Keratinocyte (primary cell): Measurements from ENCODE around the gene ATP2B1. TPM values are rescaled to one million over a fixed set of nuclear protein-coding genes. Genes with fewer than 3 reads are reported as not detected.

ENCODE experiments used
- DNase-seq: peaks from one replicate; pipeline ENCODE4 v3.0.0-alpha.2; 2011; ENCODE audit warnings: low read depth, missing footprints, low spot score
- FAIRE-seq: peaks from 2 replicates; lab custom pipeline; 2011; peaks lifted over from hg19 to GRCh38; lab: Jason Lieb, UNC
- H2AFZ ChIP-seq: 2 replicates; pipeline ENCODE4 v1.6.0; 2012; ENCODE audit warnings: low read length, control low read depth, inconsistent platforms; ENCODE audit not compliant: control insufficient read depth
- H3K27ac ChIP-seq: 2 replicates; pipeline ENCODE4 v1.5.1; 2011; ENCODE audit warnings: low read length; ENCODE audit not compliant: control insufficient read depth, insufficient read depth
- H3K27me3 ChIP-seq: 3 replicates; pipeline ENCODE4 v1.6.0; 2011; ENCODE audit warnings: low read length; ENCODE audit not compliant: control insufficient read depth, insufficient read depth; ENCODE audit errors: extremely low read depth
- H3K36me3 ChIP-seq, 2 experiments: 2 replicates in 1 of 2; 3 replicates in 1 of 2; pipeline ENCODE4 v1.5.1; 2011; ENCODE audit warnings: low read length in 2 of 2, mild to moderate bottlenecking in 1 of 2; ENCODE audit not compliant: control insufficient read depth in 2 of 2, insufficient read depth in 2 of 2; ENCODE audit errors: extremely low read depth in 1 of 2
- H3K4me1 ChIP-seq: 3 replicates; pipeline ENCODE4 v1.5.1; 2011; ENCODE audit warnings: low read length; ENCODE audit not compliant: control insufficient read depth, insufficient read depth; ENCODE audit errors: extremely low read depth
- H3K4me2 ChIP-seq: 3 replicates; pipeline ENCODE4 v1.6.0; 2011; ENCODE audit warnings: low read depth, low read length; ENCODE audit not compliant: control insufficient read depth, insufficient read depth; ENCODE audit errors: extremely low read depth
- H3K4me3 ChIP-seq, 3 experiments: fragments of 200-600 bp in 1 of 3; sonication (generic) in 1 of 3; 2 replicates in 2 of 3; 3 replicates in 1 of 3; pipeline ENCODE4 v1.5.1; 2011 to 2016; ENCODE audit warnings: low read length in 3 of 3, mild to moderate bottlenecking in 3 of 3, control low read depth in 2 of 3, inconsistent platforms in 1 of 3, low read depth in 1 of 3, mixed read lengths in 1 of 3, mixed run types in 1 of 3, moderate library complexity in 1 of 3; ENCODE audit not compliant: control insufficient read depth in 2 of 3, insufficient read depth in 2 of 3; ENCODE audit errors: extremely low read depth in 1 of 3
- H3K79me2 ChIP-seq: 2 replicates; pipeline ENCODE4 v1.6.0; 2012; ENCODE audit warnings: low read length; ENCODE audit not compliant: control insufficient read depth, insufficient read depth
- H3K9ac ChIP-seq: 3 replicates; pipeline ENCODE4 v1.6.0; 2011; ENCODE audit warnings: low read length; ENCODE audit not compliant: control insufficient read depth, insufficient read depth; ENCODE audit errors: extremely low read depth
- H3K9me1 ChIP-seq: 3 replicates; pipeline ENCODE4 v1.6.0; 2011; ENCODE audit warnings: low read length; ENCODE audit not compliant: control insufficient read depth, insufficient read depth; ENCODE audit errors: extremely low read depth
- H3K9me3 ChIP-seq: 2 replicates; pipeline ENCODE4 v1.5.1; 2012; ENCODE audit warnings: low read depth, low read length; ENCODE audit not compliant: control insufficient read depth
- H4K20me1 ChIP-seq: 3 replicates; pipeline ENCODE4 v1.6.0; 2011; ENCODE audit warnings: low read length; ENCODE audit not compliant: control insufficient read depth, insufficient read depth; ENCODE audit errors: extremely low read depth
- EZH2 ChIP-seq: IDR thresholded peaks from one replicate; pipeline ENCODE4 v1.6.1; 2012; ENCODE audit warnings: inconsistent platforms, mild to moderate bottlenecking, low read length, moderate library complexity
- dilution Hi-C: fragments of 300-500 bp; cut with MboI; formaldehyde crosslinking; loops from one replicate; pipeline ENCODE4 v1.7.0; 2020; ENCODE audit warnings: low sequenced_read_pairs; ENCODE audit not compliant: extremely low pct_ligation_motif_present
- polyA plus RNA-seq, 5 experiments: library from polyadenylated mRNA; depleted of rRNA in 3 of 5; stranded (reverse) in 3 of 5; stranded (forward) in 1 of 5; unstranded in 1 of 5; fragments of >200 nt; gene quantifications; 1 replicate in 1 of 5; 2 replicates in 3 of 5; 3 replicates in 1 of 5; pipeline versions ENCODE4 v1.2.1 to v1.2.3, GENCODE V29; 2011 to 2012; ENCODE audit warnings: missing spikeins in 2 of 5, low read depth in 1 of 5, low replicate concordance in 1 of 5
- TF ChIP-seq, protein P1 (sequence below), 3 experiments: IDR thresholded peaks in 1 of 3; conservative IDR thresholded peaks in 1 of 3; optimal IDR thresholded peaks in 1 of 3; 2 replicates in 2 of 3; 3 replicates in 1 of 3; pipeline versions ENCODE3 to v1.5.1; 2011; ENCODE audit warnings: low read length in 3 of 3, mild to moderate bottlenecking in 3 of 3, moderate library complexity in 2 of 3, control low read depth in 1 of 3, inconsistent platforms in 1 of 3; ENCODE audit not compliant: insufficient read depth in 2 of 3; ENCODE audit errors: extremely low read depth in 1 of 3

Gene ATP2B1
- polyA plus RNA-seq, 1 donor (not counting 4 experiments of a cell fraction or from before 2014, with no cell fraction given), result 24.6 TPM

DNA sequence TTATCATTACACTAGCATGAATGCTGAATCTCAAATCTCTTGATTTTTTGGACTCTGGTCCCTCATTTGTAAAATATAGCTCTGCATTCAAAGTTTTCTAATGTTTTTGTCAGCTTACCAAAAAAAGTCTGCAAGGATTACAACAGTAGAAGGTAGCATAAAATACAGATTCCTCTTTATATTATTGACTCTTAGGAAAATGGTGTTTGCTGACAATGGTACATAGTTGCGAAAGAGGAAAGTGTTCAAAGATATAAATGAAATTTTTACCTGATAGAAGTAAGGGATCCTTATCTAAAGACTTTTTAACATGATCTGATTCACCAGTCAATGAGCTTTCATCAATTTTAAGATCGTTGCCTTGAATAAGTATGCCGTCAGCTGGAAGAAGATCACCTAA lies 74.1 kb downstream of the ATP2B1 start:
- no peak overlapping the region for H3K4me3 ChIP-seq
- no peak overlapping the region for H3K27ac ChIP-seq
- H4K20me1 ChIP-seq, result no peaks in the 10 kb centered on the region
- H3K36me3 ChIP-seq, result peaks cover 5 to 8% of the 10 kb centered on the region in 2 experiments
- H3K9ac ChIP-seq, result no peak overlapping the region
- dilution Hi-C loops, result no loop called here
- H3K79me2 ChIP-seq, result no peaks in the 10 kb centered on the region
- TF ChIP-seq EZH2, result no peak
- TF ChIP-seq, protein P1, sequence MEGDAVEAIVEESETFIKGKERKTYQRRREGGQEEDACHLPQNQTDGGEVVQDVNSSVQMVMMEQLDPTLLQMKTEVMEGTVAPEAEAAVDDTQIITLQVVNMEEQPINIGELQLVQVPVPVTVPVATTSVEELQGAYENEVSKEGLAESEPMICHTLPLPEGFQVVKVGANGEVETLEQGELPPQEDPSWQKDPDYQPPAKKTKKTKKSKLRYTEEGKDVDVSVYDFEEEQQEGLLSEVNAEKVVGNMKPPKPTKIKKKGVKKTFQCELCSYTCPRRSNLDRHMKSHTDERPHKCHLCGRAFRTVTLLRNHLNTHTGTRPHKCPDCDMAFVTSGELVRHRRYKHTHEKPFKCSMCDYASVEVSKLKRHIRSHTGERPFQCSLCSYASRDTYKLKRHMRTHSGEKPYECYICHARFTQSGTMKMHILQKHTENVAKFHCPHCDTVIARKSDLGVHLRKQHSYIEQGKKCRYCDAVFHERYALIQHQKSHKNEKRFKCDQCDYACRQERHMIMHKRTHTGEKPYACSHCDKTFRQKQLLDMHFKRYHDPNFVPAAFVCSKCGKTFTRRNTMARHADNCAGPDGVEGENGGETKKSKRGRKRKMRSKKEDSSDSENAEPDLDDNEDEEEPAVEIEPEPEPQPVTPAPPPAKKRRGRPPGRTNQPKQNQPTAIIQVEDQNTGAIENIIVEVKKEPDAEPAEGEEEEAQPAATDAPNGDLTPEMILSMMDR (optimal IDR thresholded peaks at IDR 0.05 in 1 of 3, IDR thresholded peaks at IDR 0.05 in 1 of 3, conservative IDR thresholded peaks at IDR 0.05 in 1 of 3; ENCODE audit: extremely low read depth in 1 of 3, insufficient read depth in 2 of 3, low read length in 3 of 3), result no peak
- no peak for FAIRE-seq
- H3K4me1 ChIP-seq, result peaks cover 10% of the 10 kb centered on the region
- no peaks in the 10 kb centered on the region for H3K9me1 ChIP-seq
- H3K4me2 ChIP-seq, result no peak overlapping the region
- H3K9me3 ChIP-seq, result no peaks in the 10 kb centered on the region
- no peak for DNase-seq
- H3K27me3 ChIP-seq, result no peaks in the 10 kb centered on the region
- no peak overlapping the region for H2AFZ ChIP-seq

DNA sequence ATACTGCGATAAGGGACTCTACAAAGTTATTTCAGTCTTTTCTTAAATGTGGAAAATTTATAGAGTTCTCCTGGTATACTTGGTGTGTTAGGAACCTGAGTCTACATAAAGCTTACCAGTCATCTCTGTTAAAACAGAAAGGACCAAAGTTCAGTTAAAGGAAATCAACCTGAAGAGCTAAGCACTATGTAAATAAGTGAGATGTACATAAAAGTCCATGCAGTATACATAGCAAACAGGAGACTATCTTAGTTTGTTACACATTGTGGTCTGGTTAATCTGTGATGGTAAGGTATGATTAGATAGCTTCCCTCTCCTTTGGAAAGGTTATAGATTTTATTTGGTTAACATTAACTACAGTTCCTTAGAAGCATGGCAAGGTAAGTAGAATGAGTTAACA lies 75.9 kb downstream of the ATP2B1 start:
- no peak overlapping the region for H3K27ac ChIP-seq
- H3K36me3 ChIP-seq, result peaks cover 10 to 11% of the 10 kb centered on the region in 2 experiments
- H3K4me3 ChIP-seq, result no peak overlapping the region
- dilution Hi-C loops, result no loop called here
- DNase-seq, result no peak
- no peak for FAIRE-seq
- H3K4me1 ChIP-seq, result peaks cover 10% of the 10 kb centered on the region
- H3K9me3 ChIP-seq, result no peaks in the 10 kb centered on the region
- no peak overlapping the region for H2AFZ ChIP-seq
- H3K9me1 ChIP-seq, result no peaks in the 10 kb centered on the region
- no peak overlapping the region for H3K4me2 ChIP-seq
- TF ChIP-seq EZH2, result no peak
- TF ChIP-seq, protein P1 (optimal IDR thresholded peaks at IDR 0.05 in 1 of 3, IDR thresholded peaks at IDR 0.05 in 1 of 3, conservative IDR thresholded peaks at IDR 0.05 in 1 of 3; ENCODE audit: extremely low read depth in 1 of 3, insufficient read depth in 2 of 3, low read length in 3 of 3), result no peak
- H3K27me3 ChIP-seq, result no peaks in the 10 kb centered on the region
- H4K20me1 ChIP-seq, result no peaks in the 10 kb centered on the region
- no peak overlapping the region for H3K9ac ChIP-seq
- H3K79me2 ChIP-seq, result no peaks in the 10 kb centered on the region
